ENCODE data around the gene CD79B. TPM values are rescaled to one million over a fixed set of nuclear protein-coding genes. Genes with fewer than 3 reads are reported as not detected.

The CD79B gene
- total RNA-seq, 2 experiments from 2014 or later, result 28.4 to 31.6 TPM

DNA sequence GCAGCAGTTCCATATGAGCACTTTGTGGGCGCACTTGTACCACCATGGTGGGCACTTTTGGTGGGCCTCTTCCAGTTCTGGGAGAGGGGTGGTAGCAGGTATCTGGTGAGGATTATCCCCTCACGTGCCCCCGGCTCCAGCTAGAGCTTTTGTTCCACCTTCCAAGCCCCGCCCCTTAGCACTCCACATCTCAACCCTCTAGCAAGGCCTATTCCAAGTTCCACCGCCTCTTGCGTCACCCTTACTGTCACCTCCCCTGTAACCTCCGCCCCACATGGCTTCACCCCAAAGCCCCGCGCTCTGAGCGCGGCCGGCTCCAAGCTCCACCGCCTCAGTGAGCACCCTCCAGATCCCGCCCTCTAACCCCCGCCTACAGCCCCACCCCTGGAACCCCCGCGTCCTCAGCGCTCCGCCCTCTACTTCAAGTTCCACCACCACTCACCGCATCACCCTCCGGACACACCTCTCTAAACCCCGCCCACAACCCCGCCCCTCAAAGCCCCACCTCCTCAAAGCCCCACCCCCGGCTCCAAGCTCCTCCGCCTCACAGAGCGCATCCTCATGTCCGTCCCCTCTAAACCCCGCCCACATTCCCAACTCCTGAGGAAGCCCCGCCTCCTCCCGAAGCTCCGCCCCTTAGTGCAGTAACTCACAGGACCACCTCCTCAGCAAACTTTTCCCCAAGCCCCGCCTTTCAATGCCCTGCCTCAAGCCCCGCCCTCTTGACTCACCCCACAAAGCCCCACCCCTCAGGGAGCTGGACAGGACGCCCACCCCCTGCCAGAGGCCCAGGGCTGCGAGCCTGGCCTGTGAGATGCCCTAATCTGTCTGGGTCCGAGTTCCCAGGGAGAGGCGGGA lies 29.5 kb upstream of the CD79B start:
- CTCF ChIA-PET, result interaction anchor here (2.2 kb wide), 1 partner anchor 15 kb away, joined by 8 read pairs; no protein-coding TSS in a partner anchor
- intact Hi-C loops (cut with micrococcal nuclease), result no loop called here
- Mint-ChIP-seq H3K27me3 (no peaks in the 10 kb centered on the region), H3K36me3 (ENCODE audit: low read depth) (no peaks in the 10 kb centered on the region), H3K27ac (no peak overlapping the region), H3K4me1 (ENCODE audit: low read depth) (peaks cover 8% of the 10 kb centered on the region), H3K4me3 (no peak overlapping the region), H3K9me3 (no peaks in the 10 kb centered on the region)
- DNase-seq (peak; percentile 65), ATAC-seq (peak; percentile 80)
- POLR2A ChIA-PET, result interaction anchor here (1.4 kb wide), 1 partner anchor 18 kb away, joined by 4 read pairs; no protein-coding TSS in a partner anchor
- no peak for TF ChIP-seq CTCF (IDR thresholded peaks at IDR 0.05)

GRCh38 chr17:63960430-63960829 lies 28.3 kb upstream of the CD79B start:
- DNase-seq (no peak), ATAC-seq (no peak)
- no peak overlapping the region for H3K4me3 Mint-ChIP-seq
- intact Hi-C loops (cut with micrococcal nuclease), result no loop called here
- CTCF ChIA-PET, result interaction anchor here (2.2 kb wide), 1 partner anchor 14 kb away, joined by 8 read pairs; no protein-coding TSS in a partner anchor
- H3K9me3 Mint-ChIP-seq, result no peaks in the 10 kb centered on the region
- no peak for TF ChIP-seq CTCF (IDR thresholded peaks at IDR 0.05)
- no peaks in the 10 kb centered on the region for H3K36me3 Mint-ChIP-seq (ENCODE audit: low read depth)
- H3K27me3 Mint-ChIP-seq, result no peaks in the 10 kb centered on the region
- H3K4me1 Mint-ChIP-seq (ENCODE audit: low read depth), result peaks cover 4% of the 10 kb centered on the region
- no peak overlapping the region for H3K27ac Mint-ChIP-seq
- POLR2A ChIA-PET, result interaction anchor here (0.6 to 1.4 kb wide), 2 partner anchors 13 to 19 kb away, joined by 3 to 4 read pairs; no protein-coding TSS in a partner anchor

DNA sequence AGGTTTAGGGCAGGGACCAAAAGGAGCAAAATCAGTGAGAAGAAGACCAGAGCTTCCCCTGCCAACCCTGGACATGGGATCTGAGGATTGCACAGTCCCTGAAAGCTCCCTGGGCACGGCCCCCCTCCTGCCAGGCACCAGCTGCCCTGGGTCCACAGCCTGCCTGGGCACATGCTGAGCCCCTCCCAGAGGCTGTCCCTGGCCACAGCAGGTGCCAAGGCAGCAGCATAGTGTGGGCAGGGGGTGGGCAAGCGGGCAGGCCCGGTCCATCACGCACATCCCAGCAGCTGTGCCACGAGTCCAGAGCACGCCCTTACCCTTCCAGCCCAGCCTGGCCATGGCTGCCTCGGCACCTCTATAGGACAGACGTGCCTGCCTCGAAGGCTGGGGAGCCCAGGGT lies 27.9 kb upstream of the CD79B start:
- CTCF ChIA-PET, result no interaction called here

GRCh38 chr17:63956296-63956920 lies 24.3 kb upstream of the CD79B start:
- Mint-ChIP-seq H3K27ac (no peak overlapping the region), H3K4me1 (ENCODE audit: low read depth) (peaks cover 18% of the 10 kb centered on the region), H3K36me3 (ENCODE audit: low read depth) (no peaks in the 10 kb centered on the region), H3K27me3 (no peaks in the 10 kb centered on the region), H3K9me3 (no peaks in the 10 kb centered on the region), H3K4me3 (no peak overlapping the region)
- CTCF ChIA-PET, result interaction anchor here (1.5 to 4.5 kb wide), 4 partner anchors 10 to 69 kb away, joined by 3 to 35 read pairs (median 6); partner anchors contain the start of gene GH1
- intact Hi-C loops (cut with micrococcal nuclease), result no loop called here
- ATAC-seq (no peak), DNase-seq (no peak)
- TF ChIP-seq CTCF (IDR thresholded peaks at IDR 0.05), result no peak
- POLR2A ChIA-PET, result interaction anchor here (1.1 to 1.4 kb wide), 2 partner anchors 9 to 64 kb away, joined by 4 to 5 read pairs; partner anchors contain the start of gene ICAM2

More for the DNA sequence above, 27.9 kb upstream of the CD79B start:
- Mint-ChIP-seq H3K36me3 (ENCODE audit: low read depth) (no peaks in the 10 kb centered on the region), H3K9me3 (no peaks in the 10 kb centered on the region), H3K27me3 (no peaks in the 10 kb centered on the region), H3K4me1 (ENCODE audit: low read depth) (peaks cover 7% of the 10 kb centered on the region), H3K4me3 (no peak overlapping the region), H3K27ac (no peak overlapping the region)
- POLR2A ChIA-PET, result no interaction called here
- ATAC-seq (no peak), DNase-seq (no peak)
- intact Hi-C loops (cut with micrococcal nuclease), result no loop called here
- no peak for TF ChIP-seq CTCF (IDR thresholded peaks at IDR 0.05)

All from activated CD8-positive, alpha-beta T cell treated with anti-CD3 and anti-CD28 coated beads for 36 hours (primary cell).